ENCODE measurements around the gene SH3RF1.
"Not testable (repeated sequence)": the region's sequence is repeated elsewhere in the genome, so short reads cannot be mapped to it uniquely, and the experiment has no call there.

Gene SH3RF1

DNA sequence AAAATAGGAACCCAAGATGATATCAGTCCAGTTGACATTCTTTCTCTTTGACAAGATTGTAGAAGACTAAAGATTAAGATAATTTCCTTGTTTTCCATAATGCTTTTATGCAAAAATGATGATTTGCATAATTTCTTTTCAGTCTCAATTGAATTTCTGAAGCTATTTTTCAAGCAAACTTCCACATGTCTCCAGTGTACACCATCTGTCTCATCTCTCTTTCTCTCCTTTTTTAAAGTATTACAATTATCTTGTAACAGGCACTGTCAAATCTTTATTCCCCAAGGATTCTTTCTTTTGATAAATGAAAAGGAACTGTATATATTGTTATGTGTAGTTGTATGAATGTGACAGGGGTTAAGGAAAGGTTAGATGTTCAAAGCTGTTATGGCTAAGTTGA lies 7.9 kb upstream of the SH3RF1 start:
- FAIRE-seq (no peak), DNase-seq (ENCODE audit: insufficient read length, low spot score) (no peak)

GRCh38 chr4:169277838-169278237 lies 7.1 kb upstream of the SH3RF1 start:
- not testable (repeated sequence) for DNase-seq (ENCODE audit: insufficient read length, low spot score); FAIRE-seq

More for the DNA sequence above, 7.9 kb upstream of the SH3RF1 start:
- TF ChIP-seq TAF1 (IDR thresholded peaks at IDR 0.05; ENCODE audit: low read depth, low read length) = no peak
- TF ChIP-seq PAX5 (IDR thresholded peaks at IDR 0.05; ENCODE audit: insufficient read depth, low read length, severe bottlenecking) = no peak
- TF ChIP-seq POU2F2 (IDR thresholded peaks at IDR 0.05; ENCODE audit: low read depth, low read length) = no peak
- TF ChIP-seq SPI1 (IDR thresholded peaks at IDR 0.05; ENCODE audit: low read depth, low read length) = no peak
- TF ChIP-seq POLR2AphosphoS5 (IDR thresholded peaks at IDR 0.05; ENCODE audit: low read depth, low read length) = no peak
- no peak for TF ChIP-seq POLR2A (IDR thresholded peaks at IDR 0.05; ENCODE audit: low read depth, low read length)

DNA sequence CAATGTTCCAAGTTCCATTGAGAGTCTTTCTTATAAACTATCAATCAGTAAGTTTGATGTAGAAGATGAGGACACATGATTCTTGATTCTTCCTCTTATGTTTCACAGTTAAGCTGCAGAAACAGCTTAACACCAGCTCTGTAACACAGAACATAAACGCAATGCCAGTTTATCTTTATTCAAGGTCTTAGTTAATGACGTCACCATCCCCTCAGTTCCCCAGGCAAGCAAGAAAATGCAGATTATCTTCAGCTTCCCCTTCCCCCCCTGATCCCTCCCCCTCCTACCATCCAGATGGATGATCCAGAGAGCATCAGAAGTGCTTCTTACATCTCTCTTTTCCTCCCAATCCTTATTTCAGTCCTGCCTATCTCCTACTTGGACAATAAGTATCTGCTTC lies 4.4 kb upstream of the SH3RF1 start:
- no peak for DNase-seq (ENCODE audit: insufficient read length, low spot score)
- FAIRE-seq = no peak
- TF ChIP-seq TAF1 (IDR thresholded peaks at IDR 0.05; ENCODE audit: low read depth, low read length) (no peak), SPI1 (IDR thresholded peaks at IDR 0.05; ENCODE audit: low read depth, low read length) (no peak), POU2F2 (IDR thresholded peaks at IDR 0.05; ENCODE audit: low read depth, low read length) (no peak), POLR2AphosphoS5 (IDR thresholded peaks at IDR 0.05; ENCODE audit: low read depth, low read length) (no peak)

DNA sequence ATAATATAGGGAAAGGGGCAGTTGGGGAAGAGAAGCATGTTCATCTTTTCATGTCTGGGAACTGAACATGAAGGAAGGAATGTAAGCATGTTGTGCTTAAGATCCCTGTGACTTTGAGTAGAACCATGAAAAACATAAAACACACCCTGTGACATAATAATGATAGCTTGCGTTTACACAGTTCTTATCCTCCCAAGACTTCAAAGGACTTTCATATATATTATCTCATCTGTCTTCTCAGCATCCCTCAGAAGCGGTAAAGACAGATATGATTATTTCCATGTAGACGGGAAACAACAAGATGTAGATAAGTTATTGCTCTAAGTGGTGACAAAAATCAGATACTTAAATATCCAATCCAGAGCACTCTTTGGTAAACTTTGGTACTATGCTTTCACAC lies 3.3 kb upstream of the SH3RF1 start:
- TF ChIP-seq TAF1 (IDR thresholded peaks at IDR 0.05; ENCODE audit: low read depth, low read length) = no peak
- DNase-seq (ENCODE audit: insufficient read length, low spot score) = no peak
- FAIRE-seq = no peak

GRCh38 chr4:169272265-169272886 lies 1.6 kb upstream of the SH3RF1 start:
- DNase-seq (ENCODE audit: insufficient read length, low spot score) (no peak), FAIRE-seq (peak; percentile 88)
- TF ChIP-seq POLR2AphosphoS5 (IDR thresholded peaks at IDR 0.05; ENCODE audit: low read depth, low read length) (no peak), SPI1 (IDR thresholded peaks at IDR 0.05; ENCODE audit: low read depth, low read length) (peak; percentile 90)

GRCh38 chr4:169271692-169272007 lies 894 bp upstream of the SH3RF1 start:
- FAIRE-seq (no peak), DNase-seq (ENCODE audit: insufficient read length, low spot score) (no peak)
- TF ChIP-seq TAF1 (IDR thresholded peaks at IDR 0.05; ENCODE audit: low read depth, low read length) = no peak
- no peak for TF ChIP-seq POLR2A (IDR thresholded peaks at IDR 0.05; ENCODE audit: low read depth, low read length)
- no peak for TF ChIP-seq POLR2AphosphoS5 (IDR thresholded peaks at IDR 0.05; ENCODE audit: low read depth, low read length)
- TF ChIP-seq SPI1 (IDR thresholded peaks at IDR 0.05; ENCODE audit: low read depth, low read length) = no peak
- TF ChIP-seq POU2F2 (IDR thresholded peaks at IDR 0.05; ENCODE audit: low read depth, low read length) = no peak
- TF ChIP-seq PAX5 (IDR thresholded peaks at IDR 0.05; ENCODE audit: insufficient read depth, low read length, severe bottlenecking) = no peak

- DNase-seq (ENCODE audit: insufficient read length, low spot score) = peak; percentile 63
- peak; percentile 89 for FAIRE-seq
- TF ChIP-seq TAF1 (IDR thresholded peaks at IDR 0.05; ENCODE audit: low read depth, low read length) (no peak), POLR2A (IDR thresholded peaks at IDR 0.05; ENCODE audit: low read depth, low read length) (no peak), POLR2AphosphoS5 (IDR thresholded peaks at IDR 0.05; ENCODE audit: low read depth, low read length) (no peak)
Measured at GRCh38 chr4:169269916-169270809, 593 bp downstream of the SH3RF1 start.

DNA sequence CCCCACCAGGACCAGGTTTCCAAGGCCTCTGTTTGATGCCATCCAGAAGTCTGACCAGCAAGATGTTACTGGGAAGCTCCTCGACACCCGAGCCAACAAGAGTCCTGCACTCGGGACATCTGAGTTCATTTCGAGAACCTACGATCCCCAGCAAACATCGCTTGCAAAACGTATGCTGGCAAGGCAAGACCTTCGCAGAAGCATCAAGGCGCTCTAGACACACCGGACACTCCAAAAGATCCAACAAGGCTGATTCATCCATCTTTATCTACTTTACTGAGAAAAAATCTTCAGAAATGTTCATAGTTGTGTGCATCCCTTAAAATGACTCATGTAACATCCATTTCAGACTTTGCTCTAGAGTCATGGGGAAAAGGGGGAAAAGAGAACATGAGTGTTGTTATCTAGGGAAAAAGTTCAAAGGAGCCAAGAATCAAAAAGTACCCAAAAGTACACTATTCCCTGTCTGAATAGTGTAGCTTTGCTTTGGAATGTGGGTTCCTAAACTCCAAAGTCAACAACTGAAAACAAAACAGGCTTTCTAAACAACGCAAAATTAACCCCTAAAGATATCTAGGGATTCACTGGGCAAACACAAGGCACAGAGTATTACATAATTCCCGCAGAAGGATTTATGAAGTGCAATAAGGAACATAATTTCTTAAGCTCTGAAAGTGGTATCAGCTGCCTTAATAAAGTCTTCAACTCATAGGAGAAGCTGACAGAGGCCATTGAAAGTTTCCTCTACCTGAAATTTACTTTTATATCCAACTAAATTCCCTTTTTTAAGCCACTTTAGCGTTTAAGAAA lies 1.6 kb downstream of the SH3RF1 start:
- FAIRE-seq = no peak
- no peak for DNase-seq (ENCODE audit: insufficient read length, low spot score)

DNA sequence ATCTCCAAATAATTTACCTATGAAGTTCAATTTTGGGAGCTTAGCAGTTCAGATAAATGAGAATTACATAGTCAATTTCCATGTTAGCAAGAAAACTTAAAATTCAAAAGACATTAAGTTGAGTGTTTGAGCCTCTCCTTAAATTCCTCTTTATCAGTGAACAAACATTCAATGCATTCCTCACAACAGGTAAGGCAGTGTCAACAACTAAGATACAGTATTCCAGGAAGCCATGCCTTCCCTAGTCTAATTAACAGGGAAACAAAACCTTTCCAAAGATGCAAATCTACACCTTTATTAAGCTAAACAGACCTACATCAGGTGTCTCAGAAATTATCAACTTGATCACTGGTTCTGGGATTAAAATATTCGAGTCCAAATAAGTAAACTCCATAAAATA lies 3.7 kb downstream of the SH3RF1 start:
- DNase-seq (ENCODE audit: insufficient read length, low spot score) = no peak
- TF ChIP-seq POLR2AphosphoS5 (IDR thresholded peaks at IDR 0.05; ENCODE audit: low read depth, low read length) (no peak), TAF1 (IDR thresholded peaks at IDR 0.05; ENCODE audit: low read depth, low read length) (no peak), SPI1 (IDR thresholded peaks at IDR 0.05; ENCODE audit: low read depth, low read length) (no peak), POU2F2 (IDR thresholded peaks at IDR 0.05; ENCODE audit: low read depth, low read length) (no peak), POLR2A (IDR thresholded peaks at IDR 0.05; ENCODE audit: low read depth, low read length) (no peak), PAX5 (IDR thresholded peaks at IDR 0.05; ENCODE audit: insufficient read depth, low read length, severe bottlenecking) (no peak)
- FAIRE-seq = no peak

More for the DNA sequence above, 1.6 kb downstream of the SH3RF1 start:
- TF ChIP-seq PAX5 (IDR thresholded peaks at IDR 0.05; ENCODE audit: insufficient read depth, low read length, severe bottlenecking) (no peak), POLR2AphosphoS5 (IDR thresholded peaks at IDR 0.05; ENCODE audit: low read depth, low read length) (no peak), POU2F2 (IDR thresholded peaks at IDR 0.05; ENCODE audit: low read depth, low read length) (no peak), TAF1 (IDR thresholded peaks at IDR 0.05; ENCODE audit: low read depth, low read length) (no peak), SPI1 (IDR thresholded peaks at IDR 0.05; ENCODE audit: low read depth, low read length) (no peak)

GRCh38 chr4:169266661-169267060 lies 4.1 kb downstream of the SH3RF1 start:
- no peak for DNase-seq (ENCODE audit: insufficient read length, low spot score)
- FAIRE-seq = no peak
- TF ChIP-seq SPI1 (IDR thresholded peaks at IDR 0.05; ENCODE audit: low read depth, low read length) (no peak), TAF1 (IDR thresholded peaks at IDR 0.05; ENCODE audit: low read depth, low read length) (no peak), POLR2A (IDR thresholded peaks at IDR 0.05; ENCODE audit: low read depth, low read length) (no peak), PAX5 (IDR thresholded peaks at IDR 0.05; ENCODE audit: insufficient read depth, low read length, severe bottlenecking) (no peak), POLR2AphosphoS5 (IDR thresholded peaks at IDR 0.05; ENCODE audit: low read depth, low read length) (no peak), POU2F2 (IDR thresholded peaks at IDR 0.05; ENCODE audit: low read depth, low read length) (no peak)

Data from GM12891 (cell line).